Hepatocyte (in vitro differentiated cells): Measurements from ENCODE around the gene C11orf91. TPM values are rescaled to one million over a fixed set of nuclear protein-coding genes. Genes with fewer than 3 reads are reported as not detected.

Experiments used
- DNase-seq: peaks from one replicate; pipeline ENCODE4 v3.0.0-alpha.2; 2016; ENCODE audit warnings: low spot score
- H2AFZ ChIP-seq: fragments of 200-600 bp; sonication (generic); 2 replicates; pipeline ENCODE4 v1.6.0; 2016; ENCODE audit warnings: antibody characterized with exemption, mild to moderate bottlenecking
- H3K27ac ChIP-seq: fragments of 200-600 bp; sonication (generic); 2 replicates; pipeline ENCODE4 v1.5.1; 2016; ENCODE audit warnings: mild to moderate bottlenecking
- H3K27me3 ChIP-seq: fragments of 200-600 bp; sonication (generic); 2 replicates; pipeline ENCODE4 v1.6.1; 2016
- H3K36me3 ChIP-seq: fragments of 200-600 bp; sonication (generic); replicated peaks from 2 replicates; pipeline ENCODE4 v1.5.1; 2016; ENCODE audit warnings: low read depth; ENCODE audit not compliant: insufficient read depth
- H3K4me1 ChIP-seq: fragments of 200-600 bp; sonication (generic); 2 replicates; pipeline ENCODE4 v1.5.1; 2016; ENCODE audit warnings: mild to moderate bottlenecking, moderate library complexity; ENCODE audit not compliant: insufficient read depth
- H3K4me2 ChIP-seq: fragments of 200-600 bp; sonication (generic); 2 replicates; pipeline ENCODE4 v1.6.0; 2016
- H3K4me3 ChIP-seq: fragments of 200-600 bp; sonication (generic); 2 replicates; pipeline ENCODE4 v1.5.1; 2016; ENCODE audit warnings: mild to moderate bottlenecking
- H3K79me2 ChIP-seq: fragments of 200-600 bp; sonication (generic); 2 replicates; pipeline ENCODE4 v1.6.0; 2017; ENCODE audit warnings: mild to moderate bottlenecking
- H3K9me2 ChIP-seq: fragments of 200-600 bp; sonication (generic); replicated peaks from 2 replicates; pipeline ENCODE4 v1.6.0; 2017; ENCODE audit warnings: mild to moderate bottlenecking; ENCODE audit not compliant: insufficient read depth
- H3K9me3 ChIP-seq: fragments of 200-600 bp; sonication (generic); 2 replicates; pipeline ENCODE4 v1.5.1; 2016; ENCODE audit warnings: low read depth, mild to moderate bottlenecking
- H4K20me1 ChIP-seq: fragments of 200-600 bp; sonication (generic); 2 replicates; pipeline ENCODE4 v1.6.0; 2016; ENCODE audit warnings: mild to moderate bottlenecking; ENCODE audit not compliant: insufficient read depth, poor library complexity, severe bottlenecking
- CTCF ChIP-seq: fragments of 200-600 bp; sonication (generic); IDR thresholded peaks from 2 replicates; pipeline ENCODE4 v1.5.1; 2016; ENCODE audit warnings: antibody characterized with exemption, mild to moderate bottlenecking; ENCODE audit not compliant: poor library complexity
- EZH2 ChIP-seq: fragments of 200-600 bp; sonication (generic); IDR thresholded peaks from 2 replicates; pipeline ENCODE4 v1.6.1; 2016; ENCODE audit warnings: antibody characterized with exemption, mild to moderate bottlenecking, borderline replicate concordance
- EZH2phosphoT487 ChIP-seq: fragments of 200-600 bp; sonication (generic); IDR thresholded peaks from one replicate; pipeline ENCODE4 v1.6.1; 2018; ENCODE audit warnings: antibody characterized with exemption, mild to moderate bottlenecking, low read depth, moderate library complexity; ENCODE audit not compliant: unreplicated experiment, severe bottlenecking
- WGBS: methylation state at CpG from one replicate; pipeline ENCODE4 v1.1.6; 2016; ENCODE audit warnings: low lambda C conversion rate; ENCODE audit errors: missing lambda C conversion rate; 5-methylcytosine and 5-hydroxymethylcytosine counted together
- polyA plus RNA-seq: library from polyadenylated mRNA; unstranded; fragments of >200 nt; fragmentation: Nextera tagmentation; extraction: Ambion mirVana; gene quantifications from 2 replicates; pipeline ENCODE4 v1.2.1, GENCODE V29; 2016
- total RNA-seq: library from RNA; depleted of rRNA; stranded (reverse); fragments of >200 nt; gene quantifications from 2 replicates; pipeline ENCODE4 v1.2.3, GENCODE V29; 2014

Gene C11orf91
- total and polyA plus RNA-seq, 2 experiments from 2014 or later = not detected

GRCh38 chr11:33722590-33723234 lies 22.1 kb upstream of the C11orf91 start:
- Histone ChIP-seq H3K79me2 (peaks cover 82% of the 10 kb centered on the region), H3K4me1 (peaks cover 23% of the 10 kb centered on the region)
- no peak for DNase-seq

GRCh38 chr11:33721984-33722383 lies 21.4 kb upstream of the C11orf91 start:
- Histone ChIP-seq H3K79me2 (peaks cover 80% of the 10 kb centered on the region), H3K4me2 (no peak overlapping the region), H3K4me3 (no peak overlapping the region), H3K9me3 (no peaks in the 10 kb centered on the region), H3K4me1 (peaks cover 23% of the 10 kb centered on the region), H2AFZ (no peak overlapping the region), H3K27me3 (no peaks in the 10 kb centered on the region), H3K9me2 (no peaks in the 10 kb centered on the region), H3K27ac (peak overlapping the region; percentile 87), H4K20me1 (peaks cover 32% of the 10 kb centered on the region), H3K36me3 (no peaks in the 10 kb centered on the region)
- no peak for DNase-seq
- TF ChIP-seq CTCF (no peak), EZH2phosphoT487 (no peak), EZH2 (no peak)
- WGBS = 94% methylated on average over 5 of the region's 5 CpGs

More at GRCh38 chr11:33722590-33723234, 22.1 kb upstream of the C11orf91 start:
- Histone ChIP-seq H3K9me3 (no peaks in the 10 kb centered on the region), H2AFZ (no peak overlapping the region), H3K9me2 (no peaks in the 10 kb centered on the region), H3K4me3 (no peak overlapping the region), H3K36me3 (no peaks in the 10 kb centered on the region), H4K20me1 (peaks cover 26% of the 10 kb centered on the region), H3K4me2 (no peak overlapping the region), H3K27ac (peak overlapping the region; percentile 87), H3K27me3 (no peaks in the 10 kb centered on the region)
- no peak for TF ChIP-seq EZH2
- WGBS = 98% methylated on average over 2 of the region's 2 CpGs

- no peak overlapping the region for H3K27ac ChIP-seq
- H3K79me2 ChIP-seq = peaks cover 80% of the 10 kb centered on the region
- H3K4me2 ChIP-seq = no peak overlapping the region
- H4K20me1 ChIP-seq = peaks cover 28% of the 10 kb centered on the region
- no peak overlapping the region for H2AFZ ChIP-seq
- no peak for DNase-seq
- H3K4me3 ChIP-seq = no peak overlapping the region
- no peaks in the 10 kb centered on the region for H3K27me3 ChIP-seq
- no peaks in the 10 kb centered on the region for H3K36me3 ChIP-seq
- TF ChIP-seq CTCF (no peak), EZH2 (no peak), EZH2phosphoT487 (no peak)
- 79% methylated on average over 1 of the region's 1 CpG for WGBS
- peaks cover 23% of the 10 kb centered on the region for H3K4me1 ChIP-seq
- no peaks in the 10 kb centered on the region for H3K9me2 ChIP-seq
- H3K9me3 ChIP-seq = no peaks in the 10 kb centered on the region
These were observed 20.8 kb upstream of the C11orf91 start for GRCh38 chr11:33721426-33721825.

GRCh38 chr11:33719587-33719986 lies 19.0 kb upstream of the C11orf91 start:
- no peak overlapping the region for H2AFZ ChIP-seq
- H4K20me1 ChIP-seq = peaks cover 21% of the 10 kb centered on the region
- H3K79me2 ChIP-seq = peaks cover 62% of the 10 kb centered on the region
- no peak for DNase-seq
- H3K27ac ChIP-seq = no peak overlapping the region
- TF ChIP-seq CTCF (no peak), EZH2phosphoT487 (no peak), EZH2 (no peak)
- H3K9me2 ChIP-seq = no peaks in the 10 kb centered on the region
- H3K36me3 ChIP-seq = no peaks in the 10 kb centered on the region
- peaks cover 34% of the 10 kb centered on the region for H3K4me1 ChIP-seq
- H3K9me3 ChIP-seq = no peaks in the 10 kb centered on the region
- WGBS = 84% methylated on average over 5 of the region's 5 CpGs
- H3K4me3 ChIP-seq = no peak overlapping the region
- H3K4me2 ChIP-seq = no peak overlapping the region
- no peaks in the 10 kb centered on the region for H3K27me3 ChIP-seq
